GM23338 (cell line): ENCODE results near the gene CCDC177. TPM values are rescaled to one million over a fixed set of nuclear protein-coding genes. Genes with fewer than 3 reads are reported as not detected.

Experiments
- ATAC-seq: fragments of 200-7000 bp; cut with Tn5 transposase; 3 replicates; pipeline ENCODE4 v1.9.1; 2020
- DNase-seq: peaks from one replicate; pipeline ENCODE4 v3.0.0-alpha.2; 2015; ENCODE audit warnings: low spot score
- H2AFZ ChIP-seq: fragments of 200-600 bp; sonication (generic); 2 replicates; pipeline ENCODE4 v1.8.0; 2016; ENCODE audit warnings: antibody characterized with exemption, mild to moderate bottlenecking, moderate library complexity
- H3F3A ChIP-seq: fragments of 200-600 bp; sonication (generic); replicated peaks from 2 replicates; pipeline ENCODE4 v1.8.0; 2017; ENCODE audit warnings: antibody characterized with exemption, mixed run types, low read depth
- H3K27ac ChIP-seq: fragments of 200-600 bp; sonication (generic); 2 replicates; pipeline ENCODE4 v1.6.1; 2016; ENCODE audit warnings: low read depth
- H3K27me3 ChIP-seq: fragments of 200-600 bp; sonication (generic); 2 replicates; pipeline ENCODE4 v1.8.0; 2016; ENCODE audit warnings: mild to moderate bottlenecking, mixed run types, moderate library complexity; ENCODE audit not compliant: insufficient read depth
- H3K36me3 ChIP-seq: fragments of 200-600 bp; sonication (generic); 2 replicates; pipeline ENCODE4 v1.8.0; 2016; ENCODE audit warnings: mild to moderate bottlenecking; ENCODE audit not compliant: insufficient read depth
- H3K4me1 ChIP-seq: fragments of 200-600 bp; sonication (generic); 2 replicates; pipeline ENCODE4 v1.8.0; 2016; ENCODE audit warnings: mild to moderate bottlenecking, moderate library complexity; ENCODE audit not compliant: insufficient read depth
- H3K4me2 ChIP-seq: fragments of 200-600 bp; sonication (generic); 2 replicates; pipeline ENCODE4 v1.7.1; 2017; ENCODE audit warnings: mixed run types
- H3K4me3 ChIP-seq: fragments of 200-600 bp; sonication (generic); 2 replicates; pipeline ENCODE4 v1.6.1; 2016; ENCODE audit warnings: mixed run types
- H3K79me2 ChIP-seq: fragments of 200-600 bp; sonication (generic); replicated peaks from 2 replicates; pipeline ENCODE4 v1.8.0; 2017; ENCODE audit warnings: mild to moderate bottlenecking; ENCODE audit not compliant: insufficient read depth
- H3K9me2 ChIP-seq: fragments of 200-600 bp; sonication (generic); 2 replicates; pipeline ENCODE4 v1.8.0; 2017; ENCODE audit not compliant: insufficient read depth
- H4K20me1 ChIP-seq: fragments of 200-600 bp; sonication (generic); replicated peaks from 2 replicates; pipeline ENCODE4 v1.8.0; 2017; ENCODE audit warnings: mild to moderate bottlenecking; ENCODE audit not compliant: insufficient read depth
- H3K27ac Mint-ChIP-seq: 2 replicates; pipeline ENCODE4 v1.8.0; 2020; ENCODE audit warnings: inconsistent platforms, mild to moderate bottlenecking, moderate library complexity, mixed read lengths
- H3K27me3 Mint-ChIP-seq: 3 replicates; pipeline ENCODE4 v1.8.0; 2022; ENCODE audit warnings: low read depth, mild to moderate bottlenecking, moderate library complexity, mixed read lengths, inconsistent platforms; ENCODE audit not compliant: insufficient read depth, poor library complexity
- H3K36me3 Mint-ChIP-seq: 3 replicates; pipeline ENCODE4 v1.8.0; 2021; ENCODE audit warnings: low read depth, mild to moderate bottlenecking, inconsistent platforms, moderate library complexity, mixed read lengths
- H3K4me1 Mint-ChIP-seq: 3 replicates; pipeline ENCODE4 v1.8.0; 2020; ENCODE audit warnings: mild to moderate bottlenecking, inconsistent platforms, mixed read lengths
- H3K4me3 Mint-ChIP-seq: 3 replicates; pipeline ENCODE4 v1.8.0; 2021; ENCODE audit warnings: moderate library complexity, mild to moderate bottlenecking, inconsistent platforms, mixed read lengths
- H3K9me3 Mint-ChIP-seq: 3 replicates; pipeline ENCODE4 v1.8.0; 2020; ENCODE audit warnings: moderate library complexity, mild to moderate bottlenecking, inconsistent platforms, mixed read lengths
- CREB1 ChIP-seq: fragments of 250-450 bp; sonication (Bioruptor Pico); IDR thresholded peaks from 2 replicates; pipeline ENCODE4 v1.5.0; 2020; ENCODE audit warnings: low read depth, mild to moderate bottlenecking, moderate library complexity
- EZH2 ChIP-seq: fragments of 200-600 bp; sonication (generic); IDR thresholded peaks from one replicate; pipeline ENCODE4 v1.8.0; 2017; ENCODE audit warnings: antibody characterized with exemption, mild to moderate bottlenecking, low read depth; ENCODE audit not compliant: unreplicated experiment
- JUNB ChIP-seq: IDR thresholded peaks from one replicate; pipeline ENCODE4 v1.6.1; 2016; ENCODE audit warnings: antibody characterized with exemption; ENCODE audit not compliant: unreplicated experiment
- POLR2AphosphoS5 ChIP-seq: IDR thresholded peaks from 2 replicates; pipeline ENCODE4 v1.6.1; 2016; ENCODE audit warnings: antibody characterized with exemption, low read depth
- STAT1 ChIP-seq: IDR thresholded peaks from one replicate; pipeline ENCODE4 v1.6.1; 2016; ENCODE audit warnings: antibody characterized with exemption; ENCODE audit not compliant: unreplicated experiment
- ZNF114 ChIP-seq: fragments of 250-450 bp; sonication (Bioruptor Pico); IDR thresholded peaks from 2 replicates; pipeline ENCODE4 v1.5.0; 2020; ENCODE audit warnings: mild to moderate bottlenecking, moderate library complexity
- ZNF331 ChIP-seq: fragments of 250-450 bp; sonication (Bioruptor Pico); IDR thresholded peaks from 2 replicates; pipeline ENCODE4 v1.5.0; 2020; ENCODE audit warnings: low read depth, mild to moderate bottlenecking, moderate library complexity
- ZNF462 ChIP-seq: fragments of 250-450 bp; sonication (Bioruptor Pico); IDR thresholded peaks from 2 replicates; pipeline ENCODE4 v1.5.0; 2020; ENCODE audit warnings: mild to moderate bottlenecking, moderate library complexity
- polyA plus RNA-seq: library from polyadenylated mRNA; unstranded; fragments of >200 nt; fragmentation: Nextera tagmentation; extraction: Ambion mirVana; gene quantifications from 2 replicates; pipeline ENCODE4 v1.2.1, GENCODE V29; 2016
- total RNA-seq: library from RNA; depleted of rRNA; stranded (reverse); fragments of >200 nt; shearing (Covaris generic); gene quantifications from 2 replicates; pipeline ENCODE4 v1.2.3, GENCODE V29; 2014
- TF ChIP-seq, protein P1 (sequence below), 2 experiments: fragments of 200-600 bp in 1 of 2; sonication (generic) in 1 of 2; conservative IDR thresholded peaks; 2 replicates each; pipeline versions ENCODE4 v1.5.1 to v1.6.1; 2016 to 2017; ENCODE audit warnings: antibody characterized with exemption in 2 of 2, low read depth in 2 of 2, mild to moderate bottlenecking in 2 of 2, moderate library complexity in 1 of 2

The CCDC177 gene
- total and polyA plus RNA-seq, 2 experiments from 2014 or later, result 0.18 to 1.7 TPM

GRCh38 chr14:69591317-69591716 lies 16.6 kb upstream of the CCDC177 start (continued):
- TF ChIP-seq ZNF462, result no peak

DNA sequence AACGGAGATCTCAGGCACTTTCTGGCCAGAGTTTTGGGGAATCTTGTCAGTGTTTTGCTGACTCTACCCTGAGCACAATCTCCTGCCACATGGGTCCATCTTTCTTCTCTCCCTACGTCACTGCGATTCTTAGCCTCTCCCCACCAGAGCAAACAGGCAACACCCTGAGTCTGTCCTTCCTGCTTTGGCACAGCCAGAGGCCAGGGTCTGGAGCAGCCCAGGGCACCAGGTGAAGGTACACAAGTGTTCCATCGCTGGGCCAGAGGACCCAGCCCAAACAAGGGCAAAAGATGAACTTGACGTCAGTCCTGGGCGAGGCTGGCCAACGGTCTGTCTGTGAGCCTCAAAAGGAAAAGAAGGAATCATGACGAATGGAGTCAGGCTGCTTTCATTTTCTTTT lies 12.7 kb upstream of the CCDC177 start:
- no peaks in the 10 kb centered on the region for H3K27me3 ChIP-seq
- no peak for DNase-seq
- no peaks in the 10 kb centered on the region for H3K79me2 ChIP-seq
- peaks cover 5% of the 10 kb centered on the region for H3K27me3 Mint-ChIP-seq
- no peaks in the 10 kb centered on the region for H3K4me1 Mint-ChIP-seq
- H2AFZ ChIP-seq, result no peak overlapping the region
- H3K4me3 Mint-ChIP-seq, result no peak overlapping the region
- no peaks in the 10 kb centered on the region for H3K36me3 ChIP-seq
- H3K9me2 ChIP-seq, result no peaks in the 10 kb centered on the region
- H3K36me3 Mint-ChIP-seq, result no peaks in the 10 kb centered on the region
- no peak for ATAC-seq
- no peaks in the 10 kb centered on the region for H3K9me3 Mint-ChIP-seq
- no peak overlapping the region for H3K4me2 ChIP-seq
- no peaks in the 10 kb centered on the region for H3K4me1 ChIP-seq
- no peaks in the 10 kb centered on the region for H4K20me1 ChIP-seq
- H3K27ac Mint-ChIP-seq, result no peak overlapping the region
- no peak overlapping the region for H3K4me3 ChIP-seq
- H3K27ac ChIP-seq, result no peak overlapping the region
- H3F3A ChIP-seq, result no peaks in the 10 kb centered on the region
- TF ChIP-seq STAT1, result no peak
- no peak for TF ChIP-seq JUNB
- TF ChIP-seq POLR2AphosphoS5, result no peak
- no peak for TF ChIP-seq ZNF462
- TF ChIP-seq CREB1 (CRISPR knock-in tag), result no peak
- no peak for TF ChIP-seq EZH2
- no peak for TF ChIP-seq ZNF331
- no peak for TF ChIP-seq ZNF114
- TF ChIP-seq, protein P1, sequence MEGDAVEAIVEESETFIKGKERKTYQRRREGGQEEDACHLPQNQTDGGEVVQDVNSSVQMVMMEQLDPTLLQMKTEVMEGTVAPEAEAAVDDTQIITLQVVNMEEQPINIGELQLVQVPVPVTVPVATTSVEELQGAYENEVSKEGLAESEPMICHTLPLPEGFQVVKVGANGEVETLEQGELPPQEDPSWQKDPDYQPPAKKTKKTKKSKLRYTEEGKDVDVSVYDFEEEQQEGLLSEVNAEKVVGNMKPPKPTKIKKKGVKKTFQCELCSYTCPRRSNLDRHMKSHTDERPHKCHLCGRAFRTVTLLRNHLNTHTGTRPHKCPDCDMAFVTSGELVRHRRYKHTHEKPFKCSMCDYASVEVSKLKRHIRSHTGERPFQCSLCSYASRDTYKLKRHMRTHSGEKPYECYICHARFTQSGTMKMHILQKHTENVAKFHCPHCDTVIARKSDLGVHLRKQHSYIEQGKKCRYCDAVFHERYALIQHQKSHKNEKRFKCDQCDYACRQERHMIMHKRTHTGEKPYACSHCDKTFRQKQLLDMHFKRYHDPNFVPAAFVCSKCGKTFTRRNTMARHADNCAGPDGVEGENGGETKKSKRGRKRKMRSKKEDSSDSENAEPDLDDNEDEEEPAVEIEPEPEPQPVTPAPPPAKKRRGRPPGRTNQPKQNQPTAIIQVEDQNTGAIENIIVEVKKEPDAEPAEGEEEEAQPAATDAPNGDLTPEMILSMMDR (conservative IDR thresholded peaks at IDR 0.05; ENCODE audit: low read depth in 2 of 2), result no peak
